Fibroblast of villous mesenchyme (primary cell): ENCODE results near the gene NPLOC4. TPM values are rescaled to one million over a fixed set of nuclear protein-coding genes. Genes with fewer than 3 reads are reported as not detected.

Source experiments
- DNase-seq: peaks from one replicate; pipeline ENCODE4 v3.0.0-alpha.2; 2010; ENCODE audit warnings: low read depth
- H3K4me3 ChIP-seq: 2 replicates; pipeline ENCODE4 v1.5.1; 2011; ENCODE audit warnings: low read depth, mild to moderate bottlenecking, low read length
- CTCF ChIP-seq: IDR thresholded peaks from 2 replicates; pipeline ENCODE4 v1.5.1; 2012; ENCODE audit warnings: low read depth, mild to moderate bottlenecking, low read length; ENCODE audit not compliant: insufficient read depth
- total RNA-seq: library from RNA; depleted of rRNA; stranded (reverse); fragments of >200 nt; gene quantifications from 2 replicates; pipeline ENCODE4 v1.2.3, GENCODE V29; 2012

The NPLOC4 gene
- total RNA-seq, 1 donor: 96.7 TPM

- H3K4me3 ChIP-seq: peak overlapping the region; percentile 80
- no peak for TF ChIP-seq CTCF
- DNase-seq: no peak
Observed at GRCh38 chr17:81550830-81551457, 86.0 kb downstream of the NPLOC4 start.

- no peak for DNase-seq
- H3K4me3 ChIP-seq: no peak overlapping the region
- TF ChIP-seq CTCF: no peak
Observed at GRCh38 chr17:81550285-81550684, 86.6 kb downstream of the NPLOC4 start.

- DNase-seq: no peak
- no peak for TF ChIP-seq CTCF
- H3K4me3 ChIP-seq: no peak overlapping the region
Observed at GRCh38 chr17:81549826-81550225, 87.1 kb downstream of the NPLOC4 start.

GRCh38 chr17:81549031-81549557 is 87.8 kb downstream of the NPLOC4 start:
- no peak for DNase-seq
- TF ChIP-seq CTCF: no peak
- H3K4me3 ChIP-seq: no peak overlapping the region

GRCh38 chr17:81547614-81547982 is 89.3 kb downstream of the NPLOC4 start:
- no peak overlapping the region for H3K4me3 ChIP-seq
- no peak for TF ChIP-seq CTCF
- no peak for DNase-seq

- no peak for TF ChIP-seq CTCF
- DNase-seq: no peak
- no peak overlapping the region for H3K4me3 ChIP-seq
Observed at GRCh38 chr17:81546906-81547613, 89.9 kb downstream of the NPLOC4 start.
